HEK293T (cell line): ENCODE measurements around the gene LSM14B.

Experiments
- ARNT ChIP-seq: fragments of 450-650 bp; IDR thresholded peaks from 2 replicates; pipeline ENCODE4 v1.6.1; 2017; ENCODE audit warnings: mild to moderate bottlenecking
- BHLHE40 ChIP-seq: fragments of 450-650 bp; IDR thresholded peaks from 2 replicates; pipeline ENCODE4 v1.6.1; 2016; ENCODE audit warnings: mild to moderate bottlenecking, moderate library complexity, borderline replicate concordance
- CTBP1 ChIP-seq: fragments of 450-650 bp; IDR thresholded peaks from 2 replicates; pipeline ENCODE4 v1.6.1; 2016; ENCODE audit warnings: borderline replicate concordance
- FOXA1 ChIP-seq: fragments of 450-650 bp; IDR thresholded peaks from 2 replicates; pipeline ENCODE4 v1.6.1; 2016; ENCODE audit warnings: mild to moderate bottlenecking
- FOXK2 ChIP-seq: fragments of 450-650 bp; IDR thresholded peaks from 2 replicates; pipeline ENCODE4 v1.6.1; 2016; ENCODE audit warnings: mild to moderate bottlenecking
- HDGF ChIP-seq: fragments of 450-650 bp; IDR thresholded peaks from 2 replicates; pipeline ENCODE4 v1.6.1; 2017; ENCODE audit warnings: antibody characterized with exemption, borderline replicate concordance
- L3MBTL2 ChIP-seq: fragments of 450-650 bp; conservative IDR thresholded peaks from 2 replicates; pipeline ENCODE4 v1.6.1; 2016; ENCODE audit warnings: mild to moderate bottlenecking
- LEF1 ChIP-seq: fragments of 450-650 bp; IDR thresholded peaks from 2 replicates; pipeline ENCODE4 v1.6.1; 2017; ENCODE audit warnings: mild to moderate bottlenecking, borderline replicate concordance
- NFRKB ChIP-seq: fragments of 450-650 bp; IDR thresholded peaks from 2 replicates; pipeline ENCODE4 v1.6.1; 2016; ENCODE audit warnings: mild to moderate bottlenecking, moderate library complexity
- SP1 ChIP-seq: fragments of 450-650 bp; IDR thresholded peaks from 2 replicates; pipeline ENCODE4 v1.6.1; 2017
- SUZ12 ChIP-seq: fragments of 450-650 bp; IDR thresholded peaks from 2 replicates; pipeline ENCODE4 v1.6.1; 2016; ENCODE audit warnings: mild to moderate bottlenecking
- TARDBP ChIP-seq: fragments of 450-650 bp; IDR thresholded peaks from 2 replicates; pipeline ENCODE4 v1.6.1; 2016
- ZNF384 ChIP-seq: fragments of 450-650 bp; IDR thresholded peaks from 2 replicates; pipeline ENCODE4 v1.6.1; 2016
- TF ChIP-seq, protein P1 (sequence below): fragments of 450-650 bp; IDR thresholded peaks from 2 replicates; pipeline ENCODE4 v1.6.1; 2016

DNA sequence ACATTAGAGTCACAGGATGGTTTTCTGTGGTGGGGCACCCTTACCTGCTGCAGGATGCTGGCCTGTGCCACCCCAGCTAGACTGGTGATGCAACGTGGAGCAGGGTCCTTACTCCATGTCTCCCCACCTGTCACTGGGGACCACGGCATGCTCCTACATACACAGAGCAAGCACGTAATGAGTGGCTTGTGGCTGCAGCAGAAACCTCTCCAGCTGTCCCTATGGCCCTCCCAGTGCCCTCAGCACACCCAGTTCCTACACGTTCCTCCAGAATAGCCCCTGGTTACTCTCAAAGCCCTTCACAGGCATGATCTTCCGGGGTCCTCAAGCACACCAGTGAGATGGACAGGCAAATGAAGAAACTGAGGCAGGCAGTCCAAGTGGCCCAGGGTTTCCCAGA, 3.2 kb upstream of the LSM14B start:
- no peak for TF ChIP-seq L3MBTL2
- TF ChIP-seq, protein P1, sequence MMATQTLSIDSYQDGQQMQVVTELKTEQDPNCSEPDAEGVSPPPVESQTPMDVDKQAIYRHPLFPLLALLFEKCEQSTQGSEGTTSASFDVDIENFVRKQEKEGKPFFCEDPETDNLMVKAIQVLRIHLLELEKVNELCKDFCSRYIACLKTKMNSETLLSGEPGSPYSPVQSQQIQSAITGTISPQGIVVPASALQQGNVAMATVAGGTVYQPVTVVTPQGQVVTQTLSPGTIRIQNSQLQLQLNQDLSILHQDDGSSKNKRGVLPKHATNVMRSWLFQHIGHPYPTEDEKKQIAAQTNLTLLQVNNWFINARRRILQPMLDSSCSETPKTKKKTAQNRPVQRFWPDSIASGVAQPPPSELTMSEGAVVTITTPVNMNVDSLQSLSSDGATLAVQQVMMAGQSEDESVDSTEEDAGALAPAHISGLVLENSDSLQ, result no peak
- TF ChIP-seq FOXK2, result no peak
- no peak for TF ChIP-seq HDGF
- no peak for TF ChIP-seq LEF1
- no peak for TF ChIP-seq CTBP1
- TF ChIP-seq SUZ12, result no peak
- no peak for TF ChIP-seq BHLHE40
- TF ChIP-seq NFRKB, result no peak
- no peak for TF ChIP-seq SP1
- TF ChIP-seq TARDBP, result no peak
- no peak for TF ChIP-seq ZNF384
- TF ChIP-seq FOXA1, result no peak
- TF ChIP-seq ARNT, result no peak
